Pancreas (tissue), 10 donors: ENCODE data around the gene PPM1M. TPM values are rescaled to one million over a fixed set of nuclear protein-coding genes. Genes with fewer than 3 reads are reported as not detected.
A peak's percentile ranks its signal among the peaks of the same experiment; 100 is the strongest.

Source experiments
- ATAC-seq, 4 donors: fragments of 200-7000 bp; cut with Tn5 transposase; one replicate each; pipeline versions ENCODE4 v1.8.0 to v1.9.1; 2020; ENCODE audit warnings: mild to moderate bottlenecking in 4 of 4, moderate library complexity in 4 of 4
- DNase-seq, 6 donors: peaks; one replicate each; pipeline ENCODE4 v3.0.0-alpha.2; 2020
- FAIRE-seq: peaks from 2 replicates; lab custom pipeline; 2012; peaks lifted over from hg19 to GRCh38; lab: Jason Lieb, UNC
- H3K27ac ChIP-seq, 4 donors: fragments of 200-600 bp; sonication (generic); 1 replicate in 3 of 4; 2 replicates in 1 of 4; pipeline versions ENCODE4 v1.5.0 to v1.8.0; 2020
- H3K27me3 ChIP-seq, 4 donors: fragments of 200-600 bp; one replicate each; pipeline ENCODE4 v1.8.0; 2021
- H3K36me3 ChIP-seq, 3 donors: fragments of 200-600 bp; sonication (generic) in 1 of 3; one replicate each; pipeline versions ENCODE4 v1.5.0 to v1.8.0; 2020 to 2021
- H3K4me1 ChIP-seq, 3 donors: fragments of 200-600 bp; one replicate each; pipeline ENCODE4 v1.8.0; 2021
- H3K4me3 ChIP-seq, 4 donors: fragments of 200-600 bp; sonication (generic) in 2 of 4; one replicate each; pipeline versions ENCODE4 v1.5.0 to v1.8.0; 2020 to 2021
- H3K9me3 ChIP-seq, 4 donors: fragments of 200-600 bp; one replicate each; pipeline ENCODE4 v1.8.0; 2021
- CTCF ChIP-seq, 4 donors: fragments of 200-600 bp; sonication (generic) in 3 of 4; IDR thresholded peaks; one replicate each; pipeline versions ENCODE4 v1.5.0 to v1.8.0; 2021; ENCODE audit warnings: antibody characterized with exemption in 4 of 4
- WGBS, 2 donors: extraction: QIAGEN DNeasy Blood & Tissue Kit; methylation state at CpG; one replicate each; pipeline ENCODE4 v1.1.7; 2013; 5-methylcytosine and 5-hydroxymethylcytosine counted together
- intact Hi-C, 3 donors: fragments of 100-400 bp; cut with DNase I; formaldehyde crosslinking; loops; one replicate each; pipeline versions ENCODE4 v1.11.1 to v1.14.2; 2022
- polyA plus RNA-seq, 2 donors: library from polyadenylated mRNA; stranded (reverse); fragments of 200-250 nt; gene quantifications; one replicate each; pipeline ENCODE4 v1.2.3, GENCODE V29; 2013
- total RNA-seq, 6 donors: library from RNA; stranded (reverse); fragmentation: NEBNext Ultra II Directional in 4 of 6; extraction: Animal tissue kit (Norgen Biotek cat#: 25700) in 4 of 6; gene quantifications; one replicate each; pipeline versions ENCODE4 v1.2.1 to v1.2.4, GENCODE V29; 2021 to 2023
- donor health status: healthy with polysubstance abuse.
- donor health status: DM: no; HTN: no; CAD: no; lungs with moderate emphysema.
- donor health status: DM: no; HTN: no; CAD: no.
- donor health status: control.
- donor health status: control.
- donor health status: Bipolar disorder and iron deficiency.
- donor health status: DM: yes; HTN: yes; CAD: no.
- donor health status: DM: no; HTN: no; CAD: no.
- donor health status: DM: no; HTN: no; CAD: no.
- donor health status: DM: yes; HTN: yes; CAD: no.

PPM1M gene
- total and polyA plus RNA-seq, 8 donors, result 4.0 to 15.2 (median 7.7) TPM

- FAIRE-seq (no peak), DNase-seq (no peak), ATAC-seq (no peak)
- Histone ChIP-seq H3K4me3 (no peak overlapping the region), H3K27me3 (no peaks in the 10 kb centered on the region), H3K9me3 (no peaks in the 10 kb centered on the region), H3K36me3 (no peaks in the 10 kb centered on the region), H3K27ac (no peak overlapping the region), H3K4me1 (peaks cover 11 to 29% (median 25%) of the 10 kb centered on the region in 3 donors)
- intact Hi-C loops, result no loop called here
- WGBS, 2 donors, result 73 to 84% methylated on average over 4 of the region's 4 CpGs
- no peak for TF ChIP-seq CTCF (IDR thresholded peaks at IDR 0.05)
Measured at GRCh38 chr3:52240886-52241370, 4.6 kb upstream of the PPM1M start.

- Histone ChIP-seq H3K4me3 (no peak overlapping the region), H3K27me3 (no peaks in the 10 kb centered on the region), H3K27ac (no peak overlapping the region), H3K9me3 (no peaks in the 10 kb centered on the region), H3K36me3 (no peaks in the 10 kb centered on the region), H3K4me1 (peaks cover 10 to 22% (median 16%) of the 10 kb centered on the region in 3 donors)
- no peak for DNase-seq
- intact Hi-C loops, result no loop called here
- ATAC-seq, result no peak
- TF ChIP-seq CTCF (IDR thresholded peaks at IDR 0.05), result no peak
- WGBS, 2 donors, result 81 to 88% methylated on average over 1 of the region's 1 CpG
- no peak for FAIRE-seq
Measured at GRCh38 chr3:52242039-52242438, 3.5 kb upstream of the PPM1M start.

- 88 to 90% methylated on average over 9 of the region's 9 CpGs for WGBS, 2 donors
- intact Hi-C loops, result no loop called here
- H3K36me3 ChIP-seq, result no peaks in the 10 kb centered on the region
- no peaks in the 10 kb centered on the region for H3K9me3 ChIP-seq
- H3K4me3 ChIP-seq, result no peak overlapping the region
- H3K27me3 ChIP-seq, result no peaks in the 10 kb centered on the region
- FAIRE-seq (no peak), DNase-seq (peak in 2 of 6 donors; percentile 29 to 58), ATAC-seq (peak in 2 of 4 donors; percentile 13 to 28)
- no peak for TF ChIP-seq CTCF (IDR thresholded peaks at IDR 0.05)
- H3K4me1 ChIP-seq, result peaks cover 0 to 9% (median 0%) of the 10 kb centered on the region in 3 donors
- H3K27ac ChIP-seq, result peak overlapping the region in 2 of 4 donors; percentile 60 to 73
Measured at GRCh38 chr3:52243791-52244628, 1.5 kb upstream of the PPM1M start.

- FAIRE-seq (no peak), DNase-seq (no peak), ATAC-seq (peak in 2 of 4 donors; percentile 3 to 5)
- Histone ChIP-seq H3K4me1 (peaks cover 0 to 3% (median 0%) of the 10 kb centered on the region in 3 donors), H3K36me3 (no peaks in the 10 kb centered on the region), H3K27me3 (no peaks in the 10 kb centered on the region), H3K27ac (peak overlapping the region in 3 of 4 donors; percentile 46 to 64 (median 60)), H3K9me3 (no peaks in the 10 kb centered on the region), H3K4me3 (peak overlapping the region; percentile 26 to 59 (median 42))
- no peak for TF ChIP-seq CTCF (IDR thresholded peaks at IDR 0.05)
- intact Hi-C loops, result no loop called here
- 57 to 61% methylated on average over 8 of the region's 8 CpGs for WGBS, 2 donors
Measured at GRCh38 chr3:52246264-52246620, 683 bp downstream of the PPM1M start.
